Astrocyte (in vitro differentiated cells and primary cell): ENCODE data around the gene TFEB.

Experiments used
- EZH2 ChIP-seq: IDR thresholded peaks from 2 replicates; pipeline ENCODE4 v1.6.1; 2012; ENCODE audit warnings: mild to moderate bottlenecking, low read length, inconsistent platforms; ENCODE audit not compliant: insufficient read depth
- TF ChIP-seq, protein P1 (sequence below): IDR thresholded peaks from 2 replicates; pipeline ENCODE4 v1.5.1; 2011; ENCODE audit warnings: low read depth, mild to moderate bottlenecking, inconsistent platforms, low read length, moderate library complexity; ENCODE audit not compliant: insufficient read depth

DNA sequence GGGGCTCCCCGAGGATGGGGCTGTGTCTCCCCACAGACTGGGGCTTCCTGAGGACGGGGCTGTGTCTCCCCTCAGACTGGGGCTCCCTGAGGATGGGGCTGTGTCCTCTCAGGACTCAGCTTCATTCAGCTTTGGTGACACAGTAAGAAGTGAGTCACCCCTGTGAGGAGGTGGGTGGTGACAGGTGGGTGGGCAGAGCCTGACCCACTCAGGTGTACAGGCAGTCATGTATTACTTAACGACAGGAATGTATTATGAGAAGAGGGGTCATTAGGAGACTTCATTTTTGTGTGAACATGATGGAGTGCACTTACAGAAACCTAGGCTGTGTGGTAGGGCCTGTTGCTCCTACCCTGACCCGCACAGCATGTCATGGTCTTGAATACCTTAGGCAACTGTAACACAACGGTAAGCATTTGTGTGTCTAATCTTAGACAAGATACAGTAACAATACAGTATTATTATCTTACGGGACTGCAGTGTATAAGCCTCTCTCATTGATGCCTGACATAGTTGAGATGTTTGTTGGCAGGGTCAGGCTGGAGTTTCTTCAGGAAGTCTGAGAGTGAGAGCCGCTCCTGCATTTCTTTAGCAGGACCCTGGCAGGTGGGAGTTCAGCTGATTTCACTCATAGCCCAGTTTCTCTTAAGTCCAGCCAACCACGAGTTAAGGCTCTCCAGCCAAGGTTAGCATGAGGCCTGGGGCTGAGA is 22.7 kb upstream of the TFEB start:
- TF ChIP-seq, protein P1, sequence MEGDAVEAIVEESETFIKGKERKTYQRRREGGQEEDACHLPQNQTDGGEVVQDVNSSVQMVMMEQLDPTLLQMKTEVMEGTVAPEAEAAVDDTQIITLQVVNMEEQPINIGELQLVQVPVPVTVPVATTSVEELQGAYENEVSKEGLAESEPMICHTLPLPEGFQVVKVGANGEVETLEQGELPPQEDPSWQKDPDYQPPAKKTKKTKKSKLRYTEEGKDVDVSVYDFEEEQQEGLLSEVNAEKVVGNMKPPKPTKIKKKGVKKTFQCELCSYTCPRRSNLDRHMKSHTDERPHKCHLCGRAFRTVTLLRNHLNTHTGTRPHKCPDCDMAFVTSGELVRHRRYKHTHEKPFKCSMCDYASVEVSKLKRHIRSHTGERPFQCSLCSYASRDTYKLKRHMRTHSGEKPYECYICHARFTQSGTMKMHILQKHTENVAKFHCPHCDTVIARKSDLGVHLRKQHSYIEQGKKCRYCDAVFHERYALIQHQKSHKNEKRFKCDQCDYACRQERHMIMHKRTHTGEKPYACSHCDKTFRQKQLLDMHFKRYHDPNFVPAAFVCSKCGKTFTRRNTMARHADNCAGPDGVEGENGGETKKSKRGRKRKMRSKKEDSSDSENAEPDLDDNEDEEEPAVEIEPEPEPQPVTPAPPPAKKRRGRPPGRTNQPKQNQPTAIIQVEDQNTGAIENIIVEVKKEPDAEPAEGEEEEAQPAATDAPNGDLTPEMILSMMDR = no peak
- TF ChIP-seq EZH2 = no peak
